Large intestine (tissue), 3 donors: ENCODE results near the gene EDAR. TPM values are rescaled to one million over a fixed set of nuclear protein-coding genes. Genes with fewer than 3 reads are reported as not detected.

Experiments used
- DNase-seq, 2 donors: peaks; one replicate each; pipeline versions ENCODE4 v3.0.0 to v3.0.0-alpha.2; 2013
- H3K27ac ChIP-seq: one replicate; pipeline ENCODE4 v1.5.1; 2013; ENCODE audit warnings: low read length
- H3K27me3 ChIP-seq: 2 replicates; pipeline ENCODE4 v1.6.1; 2013; ENCODE audit warnings: low read length; ENCODE audit not compliant: control insufficient read depth, insufficient read depth
- H3K36me3 ChIP-seq: 2 replicates; pipeline ENCODE4 v1.6.1; 2013; ENCODE audit warnings: low read length; ENCODE audit not compliant: control insufficient read depth, insufficient read depth
- H3K4me1 ChIP-seq: one replicate; pipeline ENCODE4 v1.6.1; 2013; ENCODE audit warnings: low read length; ENCODE audit not compliant: control insufficient read depth, insufficient read depth
- H3K4me3 ChIP-seq: one replicate; pipeline ENCODE4 v1.5.1; 2013; ENCODE audit warnings: low read length
- H3K9me3 ChIP-seq: one replicate; pipeline ENCODE4 v1.6.1; 2013; ENCODE audit warnings: mild to moderate bottlenecking, low read depth, low read length, moderate library complexity; ENCODE audit not compliant: control insufficient read depth
- WGBS: methylation state at CpG from one replicate; pipeline ENCODE4 v1.1.5; 2013; ENCODE audit warnings: low lambda C conversion rate; ENCODE audit not compliant: insufficient coverage; 5-methylcytosine and 5-hydroxymethylcytosine counted together
- polyA plus RNA-seq: library from polyadenylated mRNA; unstranded; fragments of 120-200 nt; gene quantifications from one replicate; pipeline ENCODE4 v1.2.1, GENCODE V29; 2013

EDAR gene
- polyA plus RNA-seq, 1 donor, result 2.0 TPM

DNA sequence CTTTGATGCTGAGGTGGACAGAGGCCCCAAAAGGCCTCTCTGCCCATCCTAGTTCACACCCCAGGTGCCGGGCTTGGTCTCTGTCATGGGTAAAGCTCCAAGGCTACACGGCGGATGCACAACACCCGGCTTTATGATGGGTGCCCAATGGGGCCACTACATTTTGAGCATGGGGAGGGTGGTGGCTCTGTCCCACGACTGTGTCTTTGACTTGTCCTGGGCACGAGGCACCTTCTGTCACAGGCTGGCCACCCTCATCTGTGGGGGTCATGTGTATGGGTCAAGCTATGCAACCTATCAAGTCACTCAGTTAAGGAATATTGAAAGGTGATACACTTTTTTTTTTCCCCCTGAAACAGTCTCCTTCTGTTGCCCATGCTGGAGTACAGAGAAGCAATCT lies 63.7 kb downstream of the EDAR start:
- Histone ChIP-seq H3K27ac (no peak overlapping the region), H3K36me3 (no peaks in the 10 kb centered on the region), H3K4me3 (no peak overlapping the region), H3K4me1 (no peaks in the 10 kb centered on the region), H3K9me3 (no peaks in the 10 kb centered on the region), H3K27me3 (no peaks in the 10 kb centered on the region)
- no CpG with 5 or more reads among the region's 6 CpGs for WGBS
- no peak for DNase-seq

DNA sequence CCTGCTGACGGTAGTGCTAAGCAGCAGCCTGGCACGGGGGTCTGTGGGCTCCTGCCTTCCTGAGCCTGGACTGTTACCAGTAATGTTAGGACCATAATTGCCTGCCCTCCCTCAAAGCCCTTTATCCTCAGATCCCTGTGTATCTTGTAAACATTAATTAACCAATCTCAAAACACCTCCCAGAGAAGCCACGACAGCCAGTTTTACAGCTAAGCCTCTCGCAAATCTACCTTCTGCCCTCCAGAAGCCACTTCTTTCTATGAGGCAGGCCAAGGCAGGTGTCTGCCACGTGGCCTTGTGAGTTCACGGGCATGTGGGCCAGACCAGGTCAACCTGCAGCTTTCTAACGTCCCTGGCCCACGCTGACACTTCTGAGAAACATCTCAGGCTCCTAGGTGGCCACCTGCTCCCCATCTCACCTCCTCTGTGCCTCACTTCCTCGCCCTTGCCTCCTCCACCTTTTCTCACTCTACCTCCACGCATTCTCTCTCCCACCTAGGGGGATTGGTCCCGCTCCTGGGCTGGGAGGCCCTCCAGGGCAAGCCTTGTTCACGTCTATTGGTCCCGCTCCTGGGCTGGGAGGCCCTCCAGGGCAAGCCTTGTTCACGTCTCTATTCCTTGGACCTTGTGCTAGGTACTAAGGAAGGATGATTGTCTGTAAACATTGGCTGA lies 64.3 kb downstream of the EDAR start:
- no peaks in the 10 kb centered on the region for H3K9me3 ChIP-seq
- 65% methylated on average over 5 of the region's 14 CpGs for WGBS
- H3K4me1 ChIP-seq, result no peaks in the 10 kb centered on the region
- no peaks in the 10 kb centered on the region for H3K36me3 ChIP-seq
- no peak overlapping the region for H3K4me3 ChIP-seq
- no peaks in the 10 kb centered on the region for H3K27me3 ChIP-seq
- no peak overlapping the region for H3K27ac ChIP-seq
- no peak for DNase-seq

DNA sequence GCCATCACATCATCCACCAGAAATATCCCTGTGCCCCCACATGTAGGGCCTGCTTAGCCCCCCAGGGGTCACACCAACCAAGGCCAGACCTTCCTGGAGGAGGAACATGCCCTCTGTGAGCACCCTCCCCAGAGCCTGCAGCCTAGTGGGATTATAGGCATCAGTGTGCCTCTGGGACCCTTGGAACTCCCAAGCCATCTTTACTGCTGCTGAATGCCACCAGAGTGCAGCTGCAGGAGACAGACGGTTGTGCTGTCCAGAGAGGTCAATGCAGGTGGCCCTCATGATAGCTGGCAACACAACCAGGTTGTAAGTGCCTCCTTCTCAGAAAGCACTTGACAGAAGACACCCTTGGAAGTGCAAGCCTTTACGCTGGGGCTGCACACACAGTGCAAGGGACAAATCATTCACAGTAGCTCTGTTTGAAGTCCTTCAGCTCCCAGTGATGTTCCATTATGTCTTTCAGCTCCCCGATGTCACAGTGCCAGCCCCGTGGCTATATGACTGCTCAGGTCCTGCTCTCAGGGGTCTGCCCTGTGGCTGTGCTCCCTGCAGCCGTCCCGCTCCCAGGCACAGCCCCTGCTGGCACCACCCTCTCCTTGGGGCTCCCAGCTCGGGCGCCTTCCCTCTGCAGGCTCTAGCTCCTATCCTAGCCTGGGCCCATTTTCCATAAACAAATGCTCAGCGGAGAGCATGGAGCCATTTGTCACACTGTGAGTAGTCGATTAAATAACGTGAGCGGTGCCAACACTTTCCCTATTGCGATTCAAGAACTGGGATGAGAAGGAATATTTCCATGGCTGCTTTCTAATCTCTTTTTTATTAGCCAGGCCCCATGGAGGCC lies 65.1 kb downstream of the EDAR start:
- no peak overlapping the region for H3K27ac ChIP-seq

DNA sequence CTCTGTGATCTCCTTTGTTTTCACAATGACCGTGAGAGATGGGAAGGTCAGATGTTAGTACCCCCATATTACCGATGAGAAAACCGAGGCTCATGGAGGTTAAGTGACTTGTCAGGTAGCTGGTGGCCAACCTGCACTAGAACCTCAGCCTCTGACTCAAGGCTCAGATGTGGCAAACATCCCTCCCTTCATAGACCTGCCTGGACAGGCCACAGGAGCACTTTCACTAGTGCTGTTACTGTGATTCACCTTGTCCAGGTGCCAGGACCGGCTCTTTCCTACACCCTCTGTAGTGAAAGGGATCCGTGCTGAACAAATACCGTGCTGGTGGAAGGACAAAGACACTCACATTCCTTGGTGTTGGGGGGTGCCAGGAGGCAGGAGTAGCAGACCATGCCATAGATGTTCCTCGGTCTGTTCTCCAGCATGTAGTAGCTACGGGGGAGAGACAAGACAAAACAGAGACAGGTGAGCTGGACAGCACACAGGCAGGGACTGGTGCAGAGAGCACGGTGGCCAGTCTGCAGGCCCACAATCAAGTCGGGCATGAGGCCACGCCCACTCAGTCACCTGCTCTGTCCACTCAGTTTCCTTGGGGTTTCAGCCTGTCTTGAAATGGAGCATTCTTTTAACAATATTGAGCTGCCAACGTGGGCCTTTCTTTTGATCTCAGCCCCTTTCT lies 65.9 kb downstream of the EDAR start:
- Histone ChIP-seq H3K27me3 (no peaks in the 10 kb centered on the region), H3K9me3 (no peaks in the 10 kb centered on the region), H3K27ac (no peak overlapping the region), H3K4me3 (no peak overlapping the region), H3K4me1 (no peaks in the 10 kb centered on the region), H3K36me3 (no peaks in the 10 kb centered on the region)
- no CpG with 5 or more reads among the region's 12 CpGs for WGBS
- no peak for DNase-seq

More for the DNA sequence above, 65.1 kb downstream of the EDAR start:
- Histone ChIP-seq H3K27me3 (no peaks in the 10 kb centered on the region), H3K9me3 (no peaks in the 10 kb centered on the region), H3K4me3 (no peak overlapping the region), H3K36me3 (no peaks in the 10 kb centered on the region), H3K4me1 (no peaks in the 10 kb centered on the region)
- WGBS, result no CpG with 5 or more reads among the region's 13 CpGs
- DNase-seq, result no peak

DNA sequence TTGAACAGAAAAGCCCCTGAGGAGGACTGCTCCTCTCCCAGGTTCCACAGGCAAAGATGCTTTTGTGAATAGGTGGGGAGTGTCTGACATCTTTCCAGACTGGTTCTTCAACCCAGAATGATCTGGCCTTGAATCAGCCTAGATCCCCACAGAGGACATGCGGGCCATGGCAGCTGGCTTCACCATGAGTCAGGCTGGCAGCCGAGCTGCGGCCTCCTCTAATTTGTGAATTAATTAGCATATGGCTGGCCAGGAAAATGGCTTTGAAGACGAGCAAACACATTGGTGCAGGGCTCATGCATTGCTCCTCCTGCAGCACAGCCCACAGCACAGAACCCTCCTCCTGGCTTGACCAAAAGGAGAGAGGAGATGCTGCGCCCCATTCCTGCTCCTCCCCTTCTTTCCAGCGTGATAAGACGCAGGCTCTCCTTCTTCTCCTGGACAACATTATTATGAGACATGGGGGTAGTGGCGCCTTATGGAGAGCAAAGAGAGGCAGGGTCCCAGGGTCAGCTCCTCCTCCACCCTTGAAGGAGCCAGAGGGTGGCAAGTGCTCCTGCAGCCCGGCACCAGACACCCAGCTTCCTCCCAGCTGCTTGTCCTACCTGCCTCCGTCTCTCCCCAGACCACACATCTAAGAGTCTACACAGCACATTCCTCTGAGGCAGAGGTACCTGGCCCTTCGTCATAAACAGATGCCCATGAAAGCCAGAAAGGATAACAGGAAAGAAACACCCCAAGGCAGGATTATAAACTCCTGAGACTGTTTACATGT lies 66.7 kb downstream of the EDAR start:
- Histone ChIP-seq H3K36me3 (no peaks in the 10 kb centered on the region), H3K27ac (no peak overlapping the region), H3K4me3 (no peak overlapping the region), H3K9me3 (no peaks in the 10 kb centered on the region), H3K27me3 (no peaks in the 10 kb centered on the region), H3K4me1 (no peaks in the 10 kb centered on the region)
- 100% methylated on average over 1 of the region's 11 CpGs for WGBS
- no peak for DNase-seq

DNA sequence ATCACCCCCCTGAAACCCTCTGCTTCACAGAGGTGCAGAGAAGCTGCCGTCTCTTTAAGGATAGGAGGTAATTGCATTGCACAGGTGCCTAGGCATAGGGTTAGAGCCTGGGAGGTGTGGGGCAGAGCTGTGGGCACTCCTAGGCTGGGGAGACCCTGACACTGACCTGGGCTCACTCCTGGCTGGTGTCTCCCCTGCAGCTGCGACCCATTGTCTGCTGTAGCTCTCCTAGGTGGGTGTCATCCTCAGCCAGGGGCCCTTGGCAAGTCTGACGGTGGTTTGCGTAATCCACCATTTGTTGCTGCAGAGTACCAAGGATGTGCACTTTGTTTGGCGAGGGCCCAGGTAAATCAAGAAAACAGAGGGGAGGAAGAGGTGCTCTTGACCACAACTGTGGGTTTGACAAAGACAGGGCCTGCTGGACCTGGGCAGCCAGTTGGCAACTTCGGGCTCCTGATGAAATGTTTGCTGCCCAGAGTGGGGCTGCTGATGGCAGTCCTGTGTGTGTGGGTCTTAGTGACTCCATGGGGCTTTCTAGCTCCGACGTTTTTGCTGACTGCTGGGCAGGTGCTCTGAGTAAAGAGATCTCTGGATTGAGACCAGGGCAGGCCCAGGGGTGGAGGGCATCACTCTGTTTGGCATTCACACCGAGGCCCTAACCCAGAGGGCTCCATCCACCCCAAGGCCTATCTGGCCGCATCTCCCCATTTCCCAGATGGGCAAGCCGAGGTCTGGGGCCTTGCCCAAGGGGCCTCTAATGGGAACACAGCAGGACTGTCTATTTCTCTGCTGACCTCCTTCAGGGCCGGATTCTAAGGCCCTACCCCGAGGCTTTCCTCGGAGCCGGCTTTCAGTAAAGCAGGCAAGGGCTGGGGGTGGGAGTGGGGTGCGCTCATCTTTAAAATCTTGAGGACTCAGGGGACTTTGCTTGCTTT lies 67.7 kb downstream of the EDAR start:
- H3K4me1 ChIP-seq, result no peaks in the 10 kb centered on the region
- H3K9me3 ChIP-seq, result no peaks in the 10 kb centered on the region
- H3K4me3 ChIP-seq, result no peak overlapping the region
- no peaks in the 10 kb centered on the region for H3K36me3 ChIP-seq
- no peaks in the 10 kb centered on the region for H3K27me3 ChIP-seq
- no peak for DNase-seq
- WGBS, result 80% methylated on average over 1 of the region's 16 CpGs
- no peak overlapping the region for H3K27ac ChIP-seq

DNA sequence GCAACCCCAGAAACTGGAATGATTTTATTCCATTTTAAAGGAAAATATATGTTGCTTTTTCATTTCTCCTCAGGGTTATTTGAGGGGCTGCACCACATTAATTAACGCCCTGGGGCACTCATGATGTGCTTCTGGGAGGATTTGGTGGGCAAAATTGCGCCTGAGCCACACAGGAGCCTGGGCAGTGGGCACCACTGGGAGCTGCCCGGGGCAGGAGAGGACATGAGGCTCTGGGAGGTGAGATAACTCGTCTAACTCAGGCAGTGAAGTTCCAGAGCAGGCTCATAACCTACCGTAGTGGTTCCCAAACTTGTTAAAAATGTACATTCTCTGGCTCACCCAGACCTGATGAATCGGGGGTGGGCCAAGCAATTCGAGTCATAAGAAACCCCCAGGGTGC lies 68.3 kb downstream of the EDAR start:
- Histone ChIP-seq H3K36me3 (no peaks in the 10 kb centered on the region), H3K27ac (no peak overlapping the region), H3K27me3 (no peaks in the 10 kb centered on the region), H3K9me3 (no peaks in the 10 kb centered on the region), H3K4me3 (no peak overlapping the region), H3K4me1 (no peaks in the 10 kb centered on the region)
- 80% methylated on average over 1 of the region's 7 CpGs for WGBS
- DNase-seq, result no peak

DNA sequence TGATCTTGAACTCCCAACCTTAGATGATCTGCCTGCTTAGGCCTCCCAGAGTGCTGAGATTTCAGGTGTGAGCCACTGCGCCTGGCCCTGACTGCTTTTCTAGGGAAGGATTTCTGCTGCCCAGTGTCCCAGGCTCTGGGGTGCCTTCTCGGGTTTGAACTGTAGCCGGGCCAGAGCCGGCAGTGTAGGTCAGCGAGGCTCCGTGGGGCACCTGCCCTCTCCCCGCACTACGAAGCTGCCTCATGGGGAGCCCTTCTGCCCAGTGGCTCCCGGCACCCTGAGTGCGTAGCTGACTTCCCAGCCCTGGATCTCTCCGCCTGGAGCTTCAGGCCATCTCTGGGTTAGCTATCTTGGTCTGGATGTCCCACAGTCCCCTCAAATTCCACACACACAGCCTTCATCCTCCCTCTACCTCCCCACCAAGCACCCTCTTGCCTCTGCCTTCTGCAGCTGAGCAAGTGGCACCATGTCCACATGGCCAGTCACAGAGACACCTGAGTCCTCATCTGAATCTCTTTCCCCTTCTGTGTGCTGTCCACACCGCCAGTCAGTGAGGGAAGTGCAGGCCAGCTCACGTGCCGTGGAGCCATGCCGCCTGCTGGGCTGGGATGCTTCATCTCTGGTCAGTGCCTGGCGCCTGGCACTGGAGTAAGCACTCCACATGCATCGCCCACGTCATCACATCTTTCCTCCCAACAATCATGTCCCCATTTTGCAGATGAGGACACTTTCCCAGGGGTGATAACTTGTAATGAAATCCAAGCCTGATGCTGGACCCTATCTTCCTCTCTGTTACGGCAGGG lies 69.2 kb downstream of the EDAR start:
- H3K9me3 ChIP-seq, result no peaks in the 10 kb centered on the region
- WGBS, result no CpG with 5 or more reads among the region's 19 CpGs
- H3K4me3 ChIP-seq, result no peak overlapping the region
- H3K4me1 ChIP-seq, result no peaks in the 10 kb centered on the region
- H3K27ac ChIP-seq, result no peak overlapping the region
- DNase-seq, result no peak
- H3K36me3 ChIP-seq, result no peaks in the 10 kb centered on the region
- H3K27me3 ChIP-seq, result no peaks in the 10 kb centered on the region

DNA sequence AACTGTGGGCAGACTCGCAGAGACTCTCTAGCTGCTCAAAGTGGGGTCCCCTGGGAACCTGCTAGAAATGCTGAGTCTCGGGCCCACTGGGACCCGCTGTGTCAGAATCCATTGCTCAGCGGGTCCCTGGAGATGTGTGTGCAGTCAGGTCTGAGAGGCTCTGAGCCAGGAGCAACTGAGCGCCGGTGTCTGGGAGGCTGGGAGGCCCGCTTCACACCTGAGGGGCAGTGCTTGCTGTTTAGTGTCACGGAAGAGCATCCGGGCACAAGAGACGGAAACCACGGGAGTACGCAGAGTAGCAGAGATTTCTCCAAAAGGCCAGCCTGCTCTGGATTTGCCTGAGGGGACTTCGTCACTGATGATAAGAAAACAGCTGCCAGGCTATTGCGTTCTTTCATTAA lies 70.1 kb downstream of the EDAR start:
- H3K27ac ChIP-seq, result no peak overlapping the region
- no peak for DNase-seq
- no peak overlapping the region for H3K4me3 ChIP-seq
- H3K9me3 ChIP-seq, result no peaks in the 10 kb centered on the region
- no peaks in the 10 kb centered on the region for H3K4me1 ChIP-seq
- no peaks in the 10 kb centered on the region for H3K27me3 ChIP-seq
- no peaks in the 10 kb centered on the region for H3K36me3 ChIP-seq
- 45% methylated on average over 2 of the region's 14 CpGs for WGBS
